ENCODE data around the gene NPPC. TPM values are rescaled to one million over a fixed set of nuclear protein-coding genes. Genes with fewer than 3 reads are reported as not detected.
A peak's percentile ranks its signal among the peaks of the same experiment; 100 is the strongest.

The NPPC gene, protein sequence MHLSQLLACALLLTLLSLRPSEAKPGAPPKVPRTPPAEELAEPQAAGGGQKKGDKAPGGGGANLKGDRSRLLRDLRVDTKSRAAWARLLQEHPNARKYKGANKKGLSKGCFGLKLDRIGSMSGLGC
- not detected for total RNA-seq

DNA sequence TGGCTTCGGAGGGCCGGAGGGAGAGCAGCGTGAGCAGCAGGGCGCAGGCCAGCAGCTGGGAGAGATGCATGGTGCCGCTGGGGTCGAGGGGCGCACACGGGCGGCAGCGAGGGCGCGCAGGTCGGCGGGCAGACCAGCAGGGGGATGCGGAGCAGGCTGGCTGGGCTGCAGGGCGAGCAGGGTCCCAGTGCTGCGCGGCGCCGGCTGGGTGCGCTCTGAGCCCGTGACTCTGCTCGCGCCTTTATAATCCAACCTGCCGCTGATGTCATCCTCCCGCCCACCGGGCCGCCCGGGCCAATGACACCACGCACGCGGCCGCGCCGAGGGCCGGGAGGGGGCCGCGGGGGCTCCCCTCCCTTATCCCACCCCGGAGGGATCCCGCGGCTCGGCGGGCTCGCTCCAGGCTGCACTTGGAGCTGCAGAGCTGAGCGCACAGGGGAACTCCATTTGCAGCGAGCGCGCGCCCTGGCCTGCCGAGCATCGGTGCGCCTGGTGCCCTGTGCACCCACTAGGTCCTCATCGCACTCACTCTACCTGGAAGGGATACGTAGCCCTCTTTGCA is at the start of gene NPPC:
NPPC (minus strand) TSS at position 217 of the 562 bp plus-strand sequence; CDS start at position 70, 147 bp downstream.
- DNase-seq = peak; percentile 55
- Mint-ChIP-seq H3K4me1 (peaks cover 12% of the 10 kb centered on the region), H3K36me3 (ENCODE audit: low read depth) (no peaks in the 10 kb centered on the region), H3K27me3 (peaks cover 48% of the 10 kb centered on the region), H3K27ac (no peak within 1 kb of the TSS), H3K4me3 (peak within 1 kb of the TSS; percentile 30), H3K9me3 (no peaks in the 10 kb centered on the region)
- CTCF ChIA-PET = interaction anchor here (0.8 to 3.8 kb wide), 12 partner anchors 187 to 510 kb away, joined by 3 to 22 read pairs (median 4); no protein-coding TSS in a partner anchor
- POLR2A ChIA-PET = interaction anchor here (2.2 kb wide), 1 partner anchor 215 kb away, joined by 6 read pairs; no protein-coding TSS in a partner anchor

DNA sequence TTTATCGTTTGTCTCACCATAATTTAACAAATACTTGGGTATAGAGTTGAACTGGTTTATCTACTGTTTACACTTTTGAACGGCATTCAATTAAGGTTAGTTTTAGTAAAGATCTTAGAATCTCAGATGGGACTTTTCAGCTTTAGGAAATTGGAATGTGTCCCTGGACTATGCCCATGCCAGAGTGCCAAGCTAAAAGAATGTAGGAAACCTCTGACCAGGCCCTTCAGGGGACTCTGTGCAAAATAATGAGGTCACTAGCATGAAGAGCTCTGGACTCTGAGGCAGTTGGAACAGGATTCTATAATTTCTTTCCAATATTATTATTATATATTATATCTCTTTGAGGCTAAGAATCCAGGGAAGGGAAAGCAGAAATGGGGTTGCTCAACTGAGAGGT is 48.8 kb upstream of the NPPC start:
- CTCF ChIA-PET = interaction anchor here (0.6 to 1.7 kb wide), 4 partner anchors 67 to 551 kb away, joined by 3 to 4 read pairs (median 4); partner anchors contain the start of gene CHRND
- Mint-ChIP-seq H3K27ac (no peak overlapping the region), H3K27me3 (no peaks in the 10 kb centered on the region), H3K4me1 (no peaks in the 10 kb centered on the region), H3K4me3 (no peak overlapping the region), H3K9me3 (no peaks in the 10 kb centered on the region), H3K36me3 (ENCODE audit: low read depth) (no peaks in the 10 kb centered on the region)
- POLR2A ChIA-PET = no interaction called here
- no peak for DNase-seq

DNA sequence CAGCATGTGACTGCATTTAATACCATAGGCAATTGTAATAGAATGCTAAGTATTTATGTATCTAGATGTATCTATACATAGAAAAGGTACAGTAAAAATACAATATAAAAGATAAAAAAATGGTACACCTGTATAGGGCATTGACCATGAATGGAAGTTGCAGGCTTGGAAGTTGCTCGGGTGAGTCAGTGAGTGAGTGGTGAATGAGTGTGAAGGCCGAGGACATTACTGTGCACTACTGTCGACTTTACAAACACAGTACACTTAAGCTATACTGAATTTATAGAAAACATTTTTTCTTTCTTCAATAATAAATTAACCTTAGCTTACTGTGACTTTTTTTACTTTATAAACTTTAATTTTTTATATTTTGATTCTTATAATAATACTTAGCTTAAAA is 44.3 kb upstream of the NPPC start:
- DNase-seq = no peak
- Mint-ChIP-seq H3K36me3 (ENCODE audit: low read depth) (peaks cover 9% of the 10 kb centered on the region), H3K4me1 (peaks cover 4% of the 10 kb centered on the region), H3K9me3 (peaks cover 6% of the 10 kb centered on the region), H3K27ac (no peak overlapping the region), H3K4me3 (no peak overlapping the region), H3K27me3 (no peaks in the 10 kb centered on the region)
- POLR2A ChIA-PET = no interaction called here
- CTCF ChIA-PET = no interaction called here

DNA sequence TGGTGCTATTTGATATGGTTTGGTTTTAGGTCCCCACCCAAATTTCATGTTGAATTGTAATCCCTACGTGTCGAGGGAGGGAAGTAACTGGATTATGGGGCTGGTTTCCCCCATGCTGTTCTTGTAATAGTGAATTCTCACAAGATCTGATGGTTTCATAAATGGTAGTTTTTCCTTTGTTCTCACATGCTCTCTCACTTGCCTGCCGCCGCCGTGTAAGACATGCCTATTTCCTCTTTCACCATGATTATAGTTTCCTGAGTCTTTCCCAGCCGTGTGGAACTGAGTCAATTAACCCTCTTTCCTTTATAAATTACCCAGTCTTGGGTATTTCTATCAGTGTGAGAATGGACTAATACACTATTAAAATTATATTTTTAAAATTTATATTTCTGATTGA is 42.6 kb upstream of the NPPC start:
- CTCF ChIA-PET = interaction anchor here (0.7 kb wide), 1 partner anchor 68 kb away, joined by 4 read pairs; no protein-coding TSS in a partner anchor
- Mint-ChIP-seq H3K36me3 (ENCODE audit: low read depth) (peaks cover 9% of the 10 kb centered on the region), H3K4me3 (no peak overlapping the region), H3K9me3 (peaks cover 6% of the 10 kb centered on the region), H3K27ac (no peak overlapping the region), H3K27me3 (no peaks in the 10 kb centered on the region), H3K4me1 (peaks cover 12% of the 10 kb centered on the region)
- POLR2A ChIA-PET = no interaction called here
- no peak for DNase-seq

DNA sequence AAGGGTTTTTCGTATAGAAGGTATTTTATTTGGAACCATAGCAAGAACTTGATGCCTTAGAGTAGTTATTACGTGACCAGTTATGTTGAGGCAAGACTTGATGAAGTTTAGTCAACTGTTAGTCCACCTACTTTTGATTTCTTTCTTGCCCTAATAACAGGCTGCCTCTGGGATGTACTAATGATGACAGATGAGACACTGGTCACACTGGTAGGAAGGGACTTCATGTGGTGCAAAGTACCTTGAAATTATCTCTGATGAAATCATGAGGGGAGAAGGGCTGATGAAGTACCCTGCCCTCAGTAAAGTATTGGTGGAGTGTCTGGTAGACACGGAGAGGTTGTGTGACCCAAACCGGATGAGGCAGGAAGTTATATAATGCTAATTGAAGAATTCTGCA is 40.7 kb upstream of the NPPC start:
- POLR2A ChIA-PET = no interaction called here
- CTCF ChIA-PET = interaction anchor here (0.9 kb wide), 1 partner anchor 38 kb away, joined by 3 read pairs; no protein-coding TSS in a partner anchor
- Mint-ChIP-seq H3K4me1 (peaks cover 26% of the 10 kb centered on the region), H3K4me3 (no peak overlapping the region), H3K9me3 (peaks cover 6% of the 10 kb centered on the region), H3K36me3 (ENCODE audit: low read depth) (peaks cover 9% of the 10 kb centered on the region), H3K27ac (no peak overlapping the region), H3K27me3 (no peaks in the 10 kb centered on the region)
- DNase-seq = no peak

DNA sequence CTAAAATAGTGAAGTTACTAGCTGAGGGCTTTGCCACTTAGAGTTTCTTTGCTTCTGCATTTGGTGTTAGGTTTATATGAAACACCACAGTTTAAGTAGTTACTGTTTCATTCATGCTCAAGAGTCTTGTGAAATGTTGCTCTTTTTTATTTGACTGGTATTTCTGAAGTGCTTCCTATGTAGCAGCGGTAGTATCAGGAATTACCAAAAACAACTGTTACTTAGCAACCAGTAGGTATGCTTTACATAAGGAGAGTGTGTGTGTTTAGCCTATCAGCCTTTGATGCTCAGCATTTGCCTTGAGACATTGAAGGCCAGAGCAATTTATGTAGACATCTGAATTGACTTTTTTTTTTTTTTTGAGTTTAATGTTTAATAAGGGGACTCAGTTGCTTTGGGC is 38.9 kb upstream of the NPPC start:
- Mint-ChIP-seq H3K27ac (no peak overlapping the region), H3K9me3 (peaks cover 6% of the 10 kb centered on the region), H3K27me3 (no peaks in the 10 kb centered on the region), H3K36me3 (ENCODE audit: low read depth) (peaks cover 14% of the 10 kb centered on the region), H3K4me3 (no peak overlapping the region), H3K4me1 (peaks cover 33% of the 10 kb centered on the region)
- ChIA-PET CTCF (no interaction called here), POLR2A (no interaction called here)
- DNase-seq = no peak

DNA sequence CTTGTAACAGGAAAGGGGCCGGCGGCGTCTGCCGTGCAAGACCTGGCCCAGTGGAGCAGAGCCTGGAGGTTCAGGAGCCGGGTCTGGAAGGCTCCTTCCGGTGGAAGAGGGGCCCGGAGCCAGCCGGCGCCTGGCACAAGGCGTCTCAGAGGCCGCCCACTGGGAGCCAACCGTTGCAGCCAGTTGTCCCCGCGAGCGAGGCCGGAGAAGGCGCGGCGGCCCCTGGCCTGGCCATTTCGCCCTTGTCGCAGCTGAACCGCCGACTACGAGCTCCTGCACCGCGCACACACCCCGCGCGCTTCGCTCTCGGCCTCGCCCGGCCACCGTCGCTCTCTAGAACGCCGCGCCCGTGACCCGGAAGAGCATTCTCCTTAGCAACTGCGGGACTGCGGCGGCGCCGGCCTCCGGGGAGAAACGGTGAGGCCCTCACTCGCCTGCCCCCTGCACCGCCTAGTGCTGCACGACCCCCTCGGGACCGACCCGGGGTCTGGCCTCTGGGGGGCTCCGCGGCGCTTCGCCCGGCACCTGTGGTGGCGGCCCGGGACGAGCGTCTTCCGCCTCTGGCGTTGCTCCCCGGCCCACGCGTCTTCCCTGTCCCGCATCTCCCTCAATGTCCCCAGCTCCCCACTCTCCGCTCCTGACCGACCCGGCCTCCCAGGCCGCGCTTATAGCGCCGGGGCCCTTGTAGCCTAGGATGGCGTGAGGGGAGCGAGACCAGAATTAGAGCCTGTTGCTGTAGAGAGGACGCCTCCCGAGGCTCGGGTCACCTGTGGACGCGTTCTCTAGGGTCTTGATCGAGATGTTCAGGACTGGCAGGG is 35.4 kb upstream of the NPPC start, which contains the start of gene DIS3L2:
DIS3L2 (plus strand) TSS at position 365 of the 818 bp plus-strand sequence. CDS start 53,215 bp downstream, outside the sequence.
- peaks cover 4% of the 10 kb centered on the region for H3K36me3 Mint-ChIP-seq (ENCODE audit: low read depth)
- POLR2A ChIA-PET = interaction anchor here (0.9 to 1.4 kb wide), 4 partner anchors 12 to 354 kb away, joined by 3 to 9 read pairs (median 4); no protein-coding TSS in a partner anchor
- H3K9me3 Mint-ChIP-seq = no peaks in the 10 kb centered on the region
- DNase-seq = peak; percentile 85
- peaks cover under 1% of the 10 kb centered on the region for H3K27me3 Mint-ChIP-seq
- CTCF ChIA-PET = interaction anchor here (1.4 kb wide), 1 partner anchor 269 kb away, joined by 4 read pairs; no protein-coding TSS in a partner anchor
- H3K4me3 Mint-ChIP-seq = peak within 1 kb of the TSS; percentile 97
- peaks cover 29% of the 10 kb centered on the region for H3K4me1 Mint-ChIP-seq
- H3K27ac Mint-ChIP-seq = peak within 1 kb of the TSS; percentile 81

DNA sequence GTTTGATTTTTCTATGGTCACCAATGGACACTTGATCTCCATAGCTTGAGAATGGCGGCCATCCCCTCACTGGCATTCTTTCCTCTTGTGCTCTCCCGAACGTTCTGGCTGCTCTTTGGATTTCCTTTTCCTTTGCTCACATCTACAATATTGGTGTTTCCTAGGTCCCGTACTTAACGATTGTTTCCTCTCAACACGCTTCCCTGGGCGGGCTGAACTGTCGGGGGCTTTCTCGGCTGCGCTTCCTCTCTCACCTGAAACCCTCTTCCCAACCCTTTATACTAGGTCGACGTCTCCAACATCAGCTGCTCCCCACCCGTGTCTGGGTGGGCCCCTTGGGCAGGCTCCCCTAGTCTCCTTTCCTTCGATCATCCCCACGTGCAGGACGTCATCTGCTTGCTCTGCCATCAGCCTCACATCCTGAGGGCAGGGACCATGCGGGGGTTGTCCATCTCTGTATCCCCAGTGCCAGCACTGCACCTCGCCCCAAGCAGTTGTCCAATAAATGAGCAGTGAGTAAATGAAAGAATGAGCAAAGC is 34.7 kb upstream of the NPPC start:
- Mint-ChIP-seq H3K27ac (peak overlapping the region; percentile 50), H3K4me3 (peak overlapping the region; percentile 97), H3K9me3 (no peaks in the 10 kb centered on the region), H3K36me3 (ENCODE audit: low read depth) (peaks cover 4% of the 10 kb centered on the region), H3K27me3 (peaks cover 7% of the 10 kb centered on the region), H3K4me1 (peaks cover 29% of the 10 kb centered on the region)
- ChIA-PET CTCF (interaction anchor here (1.4 kb wide), 1 partner anchor 270 kb away, joined by 4 read pairs; no protein-coding TSS in a partner anchor), POLR2A (interaction anchor here (1.0 to 1.4 kb wide), 3 partner anchors 12 to 354 kb away, joined by 3 to 9 read pairs (median 5); no protein-coding TSS in a partner anchor)
- DNase-seq = no peak

DNA sequence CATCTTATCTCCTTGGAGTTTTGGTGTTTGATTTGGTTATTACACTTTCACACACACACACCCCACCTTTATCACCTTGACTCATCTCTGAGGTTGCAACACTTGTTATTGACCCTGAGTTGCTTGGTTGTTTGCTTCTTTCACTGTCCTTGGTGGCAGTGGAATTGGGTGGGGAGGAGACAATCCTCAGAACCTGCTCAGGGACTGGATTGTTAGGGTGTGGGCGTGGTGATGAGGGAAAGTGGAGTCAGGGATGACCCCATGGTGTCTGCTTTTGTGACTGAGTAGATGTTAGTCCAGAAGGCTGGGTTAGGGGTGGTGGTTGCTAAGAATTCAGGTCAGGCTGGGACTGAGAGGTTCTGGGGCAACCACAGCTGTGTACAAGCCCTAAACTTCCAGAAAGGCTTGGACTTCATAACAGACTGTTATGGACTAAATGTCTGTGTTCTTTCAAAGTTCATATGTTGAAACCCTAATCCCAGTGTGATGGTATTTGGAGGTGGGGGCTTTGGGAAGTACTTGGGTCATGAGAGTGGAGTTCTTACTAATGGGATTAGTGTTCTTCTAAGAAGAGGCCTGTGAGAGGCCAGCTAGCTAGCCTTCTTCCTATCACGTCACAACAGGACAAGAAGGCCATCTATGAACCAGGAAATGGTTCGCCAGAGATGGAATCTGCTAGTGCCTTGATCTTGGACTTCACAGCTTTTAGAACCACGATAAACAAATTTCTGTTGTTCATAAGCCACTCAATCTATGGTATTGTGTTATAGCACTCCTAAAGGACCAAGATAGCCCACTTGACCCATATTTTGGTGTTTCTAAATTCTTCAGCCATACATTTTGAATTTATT is 31.9 kb upstream of the NPPC start:
- Mint-ChIP-seq H3K4me1 (peaks cover 17% of the 10 kb centered on the region), H3K27me3 (peaks cover 20% of the 10 kb centered on the region), H3K36me3 (ENCODE audit: low read depth) (peaks cover 4% of the 10 kb centered on the region), H3K27ac (no peak overlapping the region), H3K9me3 (no peaks in the 10 kb centered on the region), H3K4me3 (no peak overlapping the region)
- ChIA-PET CTCF (no interaction called here), POLR2A (no interaction called here)
- DNase-seq = no peak

DNA sequence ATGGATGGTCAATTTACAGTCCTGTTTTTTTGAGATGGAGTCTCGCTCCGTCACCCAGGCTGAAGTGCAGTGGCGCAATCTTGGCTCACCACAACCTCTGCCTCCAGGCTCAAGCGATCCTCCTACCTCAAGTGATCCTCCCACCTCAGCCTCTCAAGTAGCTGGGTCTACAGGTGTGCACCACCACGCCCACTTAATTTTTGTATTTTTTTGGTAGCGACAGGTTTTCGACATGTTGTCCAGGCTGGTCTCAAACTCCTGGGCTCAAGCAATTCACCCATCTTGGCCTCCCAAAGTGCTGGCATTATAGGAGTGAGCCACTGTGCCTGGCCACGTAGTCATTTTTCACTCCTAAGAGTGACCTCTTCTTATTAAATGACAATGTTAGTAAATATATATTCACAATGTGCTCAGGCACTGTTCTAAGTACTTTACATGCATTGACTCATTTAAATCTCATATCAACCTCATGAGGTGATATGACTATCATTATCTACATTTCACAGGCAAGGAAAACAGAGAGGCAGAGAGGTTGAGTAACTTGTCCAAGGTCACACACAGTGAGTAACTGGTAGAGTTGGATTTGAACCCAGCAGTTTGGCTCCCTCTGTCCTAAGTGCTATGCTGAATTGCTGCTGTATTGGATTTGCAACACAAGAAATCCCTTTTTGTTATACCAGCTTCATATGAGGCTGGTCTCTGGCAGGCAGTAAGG is 29.7 kb upstream of the NPPC start:
- POLR2A ChIA-PET = no interaction called here
- CTCF ChIA-PET = no interaction called here
- H3K27me3 Mint-ChIP-seq = peaks cover 28% of the 10 kb centered on the region

DNA sequence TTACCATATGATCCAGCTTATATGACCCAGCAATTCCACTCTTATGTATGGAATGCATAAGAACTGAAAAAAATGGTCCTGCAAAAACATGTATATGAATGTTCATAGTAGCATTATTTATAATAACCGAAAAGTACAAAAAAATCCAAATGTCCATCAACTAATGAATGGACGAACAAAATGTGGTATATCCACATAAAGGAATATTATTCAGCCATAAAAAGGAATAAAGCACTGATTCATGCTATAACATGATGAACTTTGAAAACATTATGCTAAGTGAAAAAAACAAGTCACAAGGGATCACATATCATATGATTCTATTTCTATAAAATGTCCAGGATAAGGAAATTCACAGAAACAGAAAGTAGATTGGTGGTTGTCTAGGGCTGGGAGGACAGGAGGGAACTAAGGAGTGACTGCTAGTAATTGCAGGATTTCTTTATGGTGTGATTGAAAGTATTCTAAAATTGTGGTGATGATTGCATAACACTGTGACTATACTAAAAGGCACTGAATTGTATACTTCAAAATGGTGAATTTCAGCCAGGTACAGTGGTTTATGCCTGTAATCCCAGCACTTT is 25.3 kb upstream of the NPPC start:
- ChIA-PET CTCF (no interaction called here), POLR2A (no interaction called here)
- Mint-ChIP-seq H3K4me3 (no peak overlapping the region), H3K27me3 (peaks cover 36% of the 10 kb centered on the region), H3K4me1 (no peaks in the 10 kb centered on the region), H3K27ac (no peak overlapping the region), H3K9me3 (no peaks in the 10 kb centered on the region), H3K36me3 (ENCODE audit: low read depth) (no peaks in the 10 kb centered on the region)
- no peak for DNase-seq

More for the DNA sequence above, 29.7 kb upstream of the NPPC start:
- H3K4me1 Mint-ChIP-seq = peaks cover 3% of the 10 kb centered on the region
- no peak overlapping the region for H3K27ac Mint-ChIP-seq
- no peak for DNase-seq
- H3K9me3 Mint-ChIP-seq = no peaks in the 10 kb centered on the region
- H3K4me3 Mint-ChIP-seq = no peak overlapping the region
- H3K36me3 Mint-ChIP-seq (ENCODE audit: low read depth) = peaks cover 3% of the 10 kb centered on the region

Measured in activated CD4-positive, alpha-beta memory T cell treated with anti-CD3 and anti-CD28 coated beads, Interleukin-2, amount 10 ng/mL, durations not matched to agents 7 days and 5 days (primary cell).